Skeletal muscle satellite cell (primary cell): ENCODE data around the gene METTL26. TPM values are rescaled to one million over a fixed set of nuclear protein-coding genes. Genes with fewer than 3 reads are reported as not detected.
A peak's percentile ranks its signal among the peaks of the same experiment; 100 is the strongest.

Experiments used
- H3K27me3 ChIP-seq: 2 replicates; pipeline ENCODE4 v1.7.0; 2013; ENCODE audit warnings: low read length; ENCODE audit not compliant: control insufficient read depth, insufficient read depth
- H3K36me3 ChIP-seq: 2 replicates; pipeline ENCODE4 v1.7.0; 2013; ENCODE audit warnings: mild to moderate bottlenecking, control low read depth, low read length; ENCODE audit not compliant: insufficient read depth
- H3K4me1 ChIP-seq: 2 replicates; pipeline ENCODE4 v1.7.0; 2013; ENCODE audit warnings: low read length; ENCODE audit not compliant: control insufficient read depth, insufficient read depth
- H3K4me2 ChIP-seq: 2 replicates; pipeline ENCODE4 v1.7.0; 2013; ENCODE audit warnings: mild to moderate bottlenecking, low read length
- H3K4me3 ChIP-seq: 2 replicates; pipeline ENCODE4 v1.7.0; 2013; ENCODE audit warnings: low read length
- H3K9ac ChIP-seq: 2 replicates; pipeline ENCODE4 v1.7.0; 2013; ENCODE audit warnings: mild to moderate bottlenecking, low read depth, low read length, moderate library complexity
- H3K9me3 ChIP-seq: replicated peaks from 2 replicates; pipeline ENCODE4 v1.7.0; 2013; ENCODE audit warnings: mild to moderate bottlenecking, control low read depth, low read length
- total RNA-seq: library from RNA; depleted of rRNA; stranded (reverse); fragments of >200 nt; gene quantifications from 2 replicates; pipeline ENCODE4 v1.2.3, GENCODE V29; 2012; rRNA removed

The METTL26 gene
- 136 and 158 TPM in 2 replicates for total RNA-seq

DNA sequence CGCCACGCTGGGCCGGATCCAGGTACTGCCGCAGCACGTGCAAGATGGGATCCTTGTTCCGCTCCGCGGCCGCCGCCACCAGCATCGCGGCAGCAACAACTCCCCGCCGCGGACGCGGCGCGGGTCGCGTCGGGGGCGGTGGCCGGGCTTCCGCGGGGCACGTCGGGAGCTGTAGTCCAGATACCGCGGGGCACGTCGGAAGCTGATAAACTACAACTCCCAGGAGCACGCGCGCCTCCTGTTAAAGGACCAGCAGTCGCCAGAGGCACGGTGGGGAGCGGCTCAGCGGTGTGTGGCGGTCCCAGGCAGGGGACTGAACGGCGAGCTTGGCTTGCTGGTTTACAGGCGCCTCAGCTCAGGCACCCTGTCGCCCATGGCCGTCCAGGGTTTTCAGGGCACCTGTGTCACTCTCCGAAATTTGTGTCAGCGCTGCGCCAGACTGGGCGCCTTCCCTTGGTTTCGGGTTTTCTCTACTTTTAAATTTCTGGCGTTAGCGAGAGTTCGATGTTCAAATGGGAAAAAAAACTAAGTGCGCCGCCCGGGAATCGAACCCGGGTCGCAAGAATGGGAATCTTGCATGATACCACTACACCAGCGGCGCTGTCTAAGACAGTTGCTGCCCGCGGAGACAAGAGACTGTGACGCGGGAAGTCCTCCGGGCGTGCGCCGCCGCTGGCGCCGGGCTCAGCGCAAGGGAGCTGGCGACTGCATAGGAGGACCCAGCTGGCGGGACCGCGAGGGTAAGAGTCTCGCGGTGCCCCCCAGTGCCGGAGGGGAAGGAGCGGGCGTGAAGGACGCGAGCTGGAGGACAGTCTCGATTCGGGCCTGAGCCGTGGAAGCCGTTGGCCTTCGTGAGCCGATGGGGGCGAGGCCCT lies at the start of gene METTL26:
Gene METTL26, minus strand, starts transcription at position 100 of the 875 bp plus-strand sequence. Its CDS starts 15 bp downstream, at position 85.
- Histone ChIP-seq H3K36me3 (peaks cover 8% of the 10 kb centered on the region), H3K4me1 (peaks cover 17% of the 10 kb centered on the region), H3K27me3 (no peaks in the 10 kb centered on the region), H3K4me3 (peak within 1 kb of the TSS; percentile 90), H3K9ac (peak within 1 kb of the TSS; percentile 80), H3K9me3 (no peaks in the 10 kb centered on the region), H3K4me2 (peak within 1 kb of the TSS; percentile 100)

- H3K27me3 ChIP-seq: no peaks in the 10 kb centered on the region
- H3K36me3 ChIP-seq: peaks cover 35% of the 10 kb centered on the region
- no peak overlapping the region for H3K9ac ChIP-seq
- H3K4me1 ChIP-seq: peaks cover 48% of the 10 kb centered on the region
- H3K9me3 ChIP-seq: no peaks in the 10 kb centered on the region
- H3K4me2 ChIP-seq: peak overlapping the region; percentile 97
- H3K4me3 ChIP-seq: no peak overlapping the region
Observed at GRCh38 chr16:684961-685696, 49.0 kb upstream of the METTL26 start.

GRCh38 chr16:684071-684794 lies 48.1 kb upstream of the METTL26 start, which contains the start of gene JMJD8:
JMJD8 (minus strand) TSS chr16:684334; CDS start chr16:684319, 15 bp downstream.
- H3K4me3 ChIP-seq: peak within 1 kb of the TSS; percentile 79
- peak within 1 kb of the TSS; percentile 76 for H3K9ac ChIP-seq
- H3K9me3 ChIP-seq: no peaks in the 10 kb centered on the region
- peaks cover 35% of the 10 kb centered on the region for H3K36me3 ChIP-seq
- H3K4me2 ChIP-seq: peak within 1 kb of the TSS; percentile 97
- H3K27me3 ChIP-seq: no peaks in the 10 kb centered on the region
- H3K4me1 ChIP-seq: peaks cover 45% of the 10 kb centered on the region

DNA sequence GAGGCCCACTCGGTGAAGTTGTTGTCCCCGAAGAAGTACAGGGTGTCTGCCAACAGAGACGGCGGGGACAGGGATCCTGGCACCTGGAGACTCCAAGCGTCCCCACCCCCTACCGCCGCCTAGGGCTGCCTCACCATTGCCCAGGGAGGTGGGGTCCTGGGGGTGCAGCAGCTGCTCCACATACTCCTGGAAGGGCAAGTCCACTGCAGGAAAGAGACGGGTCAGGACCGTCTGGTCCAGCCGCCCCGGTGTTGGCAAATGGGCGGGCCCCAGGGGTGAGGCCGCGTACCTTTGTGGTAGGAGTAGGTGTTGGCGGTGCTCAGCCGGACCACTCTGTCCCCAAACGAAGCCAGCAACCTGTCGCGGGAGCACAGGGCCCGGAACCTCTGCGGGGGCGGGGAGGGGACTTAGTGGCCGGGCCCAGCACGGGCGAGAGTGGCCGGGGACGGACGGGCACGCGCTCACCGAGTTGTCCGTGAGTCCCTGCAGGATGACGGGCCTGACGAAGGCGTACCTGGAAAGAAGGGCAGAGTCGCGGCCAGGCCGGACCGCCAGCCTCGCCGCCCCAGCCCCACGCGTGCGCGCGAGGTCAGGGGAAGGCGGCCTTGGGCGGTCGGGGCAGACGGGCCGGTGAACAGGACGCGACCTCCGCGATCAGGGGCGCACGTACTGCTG lies 47.4 kb upstream of the METTL26 start:
- H3K4me1 ChIP-seq: peaks cover 41% of the 10 kb centered on the region
- no peaks in the 10 kb centered on the region for H3K9me3 ChIP-seq
- peak overlapping the region; percentile 79 for H3K4me3 ChIP-seq
- H3K4me2 ChIP-seq: peak overlapping the region; percentile 94
- peaks cover 35% of the 10 kb centered on the region for H3K36me3 ChIP-seq
- H3K27me3 ChIP-seq: no peaks in the 10 kb centered on the region
- peak overlapping the region; percentile 76 for H3K9ac ChIP-seq

GRCh38 chr16:682493-683395 lies 46.6 kb upstream of the METTL26 start:
- H3K9ac ChIP-seq: peak overlapping the region; percentile 76
- H3K27me3 ChIP-seq: no peaks in the 10 kb centered on the region
- H3K4me1 ChIP-seq: peaks cover 41% of the 10 kb centered on the region
- no peaks in the 10 kb centered on the region for H3K9me3 ChIP-seq
- peaks cover 35% of the 10 kb centered on the region for H3K36me3 ChIP-seq
- peak overlapping the region; percentile 79 for H3K4me3 ChIP-seq
- peak overlapping the region; percentile 94 for H3K4me2 ChIP-seq

DNA sequence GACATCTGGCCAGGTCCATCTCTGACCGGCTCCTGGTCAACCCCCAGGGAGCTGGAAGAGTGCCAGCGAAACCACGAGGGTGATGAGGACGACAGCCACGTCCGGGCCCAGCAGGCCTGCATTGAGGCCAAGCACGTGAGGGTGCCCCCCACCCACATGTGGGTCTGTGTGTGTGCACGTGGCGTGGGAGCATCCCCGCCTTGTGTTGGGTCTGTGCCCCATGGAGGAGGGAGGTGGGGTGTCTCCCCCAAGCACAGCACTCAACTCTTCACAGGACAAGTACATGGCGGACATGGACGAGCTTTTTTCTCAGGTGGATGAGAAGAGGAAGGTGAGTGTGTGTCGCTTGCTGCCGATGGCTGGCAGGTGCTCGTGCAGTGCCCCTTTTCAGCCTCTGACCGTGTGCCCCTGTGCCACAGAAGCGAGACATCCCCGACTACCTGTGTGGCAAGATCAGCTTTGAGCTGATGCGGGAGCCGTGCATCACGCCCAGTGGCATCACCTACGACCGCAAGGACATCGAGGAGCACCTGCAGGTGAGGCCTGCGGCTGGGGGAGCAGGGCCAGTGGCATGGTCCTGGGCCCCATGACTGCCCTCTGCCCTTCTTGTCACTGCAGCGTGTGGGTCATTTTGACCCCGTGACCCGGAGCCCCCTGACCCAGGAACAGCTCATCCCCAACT lies 45.8 kb upstream of the METTL26 start:
- Histone ChIP-seq H3K27me3 (no peaks in the 10 kb centered on the region), H3K4me2 (peak overlapping the region; percentile 100), H3K4me1 (peaks cover 41% of the 10 kb centered on the region), H3K36me3 (peaks cover 35% of the 10 kb centered on the region), H3K4me3 (peak overlapping the region; percentile 96), H3K9ac (peak overlapping the region; percentile 91), H3K9me3 (no peaks in the 10 kb centered on the region)

GRCh38 chr16:680967-681745 lies 45.1 kb upstream of the METTL26 start:
- Histone ChIP-seq H3K36me3 (peaks cover 33% of the 10 kb centered on the region), H3K4me2 (peak overlapping the region; percentile 100), H3K4me1 (peaks cover 41% of the 10 kb centered on the region), H3K27me3 (no peaks in the 10 kb centered on the region), H3K9me3 (no peaks in the 10 kb centered on the region), H3K4me3 (peak overlapping the region; percentile 96), H3K9ac (peak overlapping the region; percentile 91)

- no peaks in the 10 kb centered on the region for H3K27me3 ChIP-seq
Observed at GRCh38 chr16:680625-680945, 44.5 kb upstream of the METTL26 start.

DNA sequence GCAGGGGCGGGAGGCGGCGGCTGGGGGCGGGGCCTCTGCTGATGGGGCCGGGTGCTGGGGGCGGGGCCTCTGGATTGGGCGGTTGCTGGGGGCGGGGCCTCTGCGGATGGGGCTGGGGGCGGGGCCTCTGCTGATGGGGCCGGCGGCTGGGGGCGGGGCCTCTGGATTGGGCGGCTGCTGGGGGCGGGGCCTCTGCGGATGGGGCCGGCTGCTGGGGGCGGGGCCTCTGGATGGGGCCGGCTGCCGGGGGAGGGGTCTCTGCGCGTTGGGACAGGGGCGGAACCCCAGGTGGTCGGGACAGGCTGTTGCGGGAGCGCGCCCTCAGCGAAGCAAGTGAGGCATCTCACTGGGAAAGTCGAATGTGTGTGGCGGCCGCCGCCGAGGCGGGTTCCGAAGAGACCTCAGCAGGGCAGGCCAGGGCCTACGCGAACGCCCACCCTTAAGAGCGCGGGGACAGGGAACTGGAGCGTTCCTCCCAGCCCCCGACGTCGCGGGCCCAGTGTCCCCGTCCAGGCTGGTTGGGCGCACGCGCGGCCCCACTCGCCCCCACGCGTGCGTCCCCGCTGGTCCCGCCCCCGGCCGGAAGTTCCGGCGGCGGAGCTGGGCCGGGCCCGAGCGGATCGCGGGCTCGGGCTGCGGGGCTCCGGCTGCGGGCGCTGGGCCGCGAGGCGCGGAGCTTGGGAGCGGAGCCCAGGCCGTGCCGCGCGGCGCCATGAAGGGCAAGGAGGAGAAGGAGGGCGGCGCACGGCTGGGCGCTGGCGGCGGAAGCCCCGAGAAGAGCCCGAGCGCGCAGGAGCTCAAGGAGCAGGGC lies 43.9 kb upstream of the METTL26 start, which contains the start of gene STUB1:
Gene STUB1, plus strand, starts transcription at position 597 of the 811 bp plus-strand sequence. Its CDS starts 116 bp downstream, at position 713.
- Histone ChIP-seq H3K27me3 (no peaks in the 10 kb centered on the region), H3K4me2 (peak within 1 kb of the TSS; percentile 100), H3K9ac (peak within 1 kb of the TSS; percentile 91), H3K9me3 (no peaks in the 10 kb centered on the region), H3K4me1 (peaks cover 44% of the 10 kb centered on the region), H3K36me3 (peaks cover 24% of the 10 kb centered on the region), H3K4me3 (peak within 1 kb of the TSS; percentile 96)

More at GRCh38 chr16:680625-680945, 44.5 kb upstream of the METTL26 start:
- Histone ChIP-seq H3K4me3 (peak overlapping the region; percentile 96), H3K9ac (peak overlapping the region; percentile 91), H3K4me1 (peaks cover 41% of the 10 kb centered on the region), H3K9me3 (no peaks in the 10 kb centered on the region), H3K4me2 (peak overlapping the region; percentile 100), H3K36me3 (peaks cover 30% of the 10 kb centered on the region)
